ENCODE measurements around the gene DHRS7C.

The DHRS7C gene

DNA sequence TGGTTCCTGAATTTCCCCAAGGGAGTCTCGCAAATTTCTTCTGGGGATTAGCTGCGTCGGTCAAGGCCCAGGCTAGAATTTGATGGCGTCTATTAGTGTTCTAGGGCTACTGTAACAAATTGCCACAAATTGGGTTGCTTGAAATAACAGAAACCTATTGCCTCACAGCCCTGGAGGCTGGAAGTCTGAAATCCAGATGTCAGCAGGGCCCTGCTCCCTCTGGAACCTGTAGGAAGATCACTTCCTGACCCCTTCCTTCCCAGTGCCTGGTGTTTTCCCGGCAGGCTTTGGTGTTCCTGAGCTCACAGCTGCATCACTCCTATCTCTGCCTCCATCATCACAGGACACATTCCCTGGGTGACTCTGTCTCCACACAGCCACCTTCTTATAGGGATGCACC is 24.4 kb downstream of the DHRS7C start:
- no peak for DNase-seq (ENCODE audit: low spot score)

DNA sequence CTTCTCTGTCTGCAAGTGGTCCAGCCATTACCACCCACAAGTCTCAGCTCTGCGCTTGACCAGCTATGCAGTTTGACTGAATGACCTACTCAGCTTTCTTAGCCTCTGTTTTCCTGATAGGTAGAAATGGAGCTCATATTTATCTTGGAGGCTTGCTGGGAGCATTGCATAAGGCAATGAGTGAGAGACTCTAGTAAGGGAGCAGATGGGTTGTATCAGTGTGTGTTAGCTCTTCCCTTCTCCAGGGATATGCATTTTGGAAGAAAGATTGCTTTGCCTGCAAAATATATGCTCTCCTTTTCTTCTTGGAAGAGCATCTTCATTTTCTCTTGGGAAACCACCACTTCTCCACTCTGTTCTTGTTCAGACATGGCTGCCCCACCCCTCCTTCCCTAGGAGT is 26.1 kb downstream of the DHRS7C start:
- no peak for DNase-seq (ENCODE audit: low spot score)

DNA sequence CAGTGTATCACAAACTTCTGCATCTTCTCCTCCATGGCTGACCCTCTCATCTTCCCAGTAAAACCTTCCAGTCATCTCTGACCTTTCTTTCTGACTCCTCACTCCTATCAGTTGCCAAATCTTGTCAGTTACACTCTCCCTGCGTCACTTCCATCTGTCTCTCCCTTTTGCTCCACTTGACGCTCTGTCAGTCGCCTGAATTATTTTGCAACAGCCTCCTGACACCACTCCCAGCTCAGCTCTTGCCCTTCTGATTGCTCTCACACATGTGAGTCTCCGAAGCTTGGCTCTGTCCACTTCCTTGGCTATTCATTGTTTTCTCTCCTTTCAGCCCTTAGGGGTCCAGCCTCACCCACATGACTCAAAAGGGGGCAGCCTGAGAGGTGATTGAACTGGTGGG is 27.7 kb downstream of the DHRS7C start:
- no peak for DNase-seq (ENCODE audit: low spot score)

DNA sequence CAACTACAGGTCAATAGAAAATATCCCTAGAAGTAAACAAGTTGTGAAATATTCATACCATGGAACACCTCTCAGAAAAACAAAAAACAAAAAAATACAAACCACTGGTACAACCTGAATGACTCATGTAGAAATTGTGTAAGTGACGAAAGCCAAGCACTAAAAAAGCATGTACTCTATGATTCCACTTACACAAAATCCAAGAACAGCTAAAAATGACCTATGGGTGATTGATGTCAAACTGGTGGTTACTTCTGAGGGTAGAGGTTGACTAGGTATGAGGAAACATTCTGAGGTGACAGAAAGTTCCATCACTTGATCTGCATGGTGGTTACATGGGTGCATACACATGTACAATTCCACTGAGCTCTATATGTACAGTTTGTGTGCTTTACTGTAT is 31.1 kb downstream of the DHRS7C start:
- no peak for DNase-seq (ENCODE audit: low spot score)

DNA sequence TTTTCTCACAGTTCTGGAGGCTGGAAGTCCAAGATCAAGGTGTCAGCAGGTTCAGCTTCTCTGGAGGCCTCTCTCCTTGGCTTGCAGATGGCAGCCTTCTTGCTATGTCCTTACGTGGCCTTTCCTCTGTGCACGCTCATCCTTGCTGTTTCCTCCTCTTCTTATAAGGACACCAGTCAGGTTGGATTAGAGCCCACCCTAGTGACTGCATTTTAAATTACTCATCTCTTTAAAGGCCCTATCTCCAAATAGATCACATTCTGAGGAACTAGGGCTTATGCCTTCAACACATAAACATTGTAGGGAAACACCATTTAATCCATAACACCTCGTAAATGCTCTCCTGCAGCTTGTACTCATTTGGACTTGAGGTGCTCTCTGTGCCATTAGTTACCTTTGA is 36.3 kb downstream of the DHRS7C start:
- peak; percentile 4 for DNase-seq (ENCODE audit: low spot score)

DNA sequence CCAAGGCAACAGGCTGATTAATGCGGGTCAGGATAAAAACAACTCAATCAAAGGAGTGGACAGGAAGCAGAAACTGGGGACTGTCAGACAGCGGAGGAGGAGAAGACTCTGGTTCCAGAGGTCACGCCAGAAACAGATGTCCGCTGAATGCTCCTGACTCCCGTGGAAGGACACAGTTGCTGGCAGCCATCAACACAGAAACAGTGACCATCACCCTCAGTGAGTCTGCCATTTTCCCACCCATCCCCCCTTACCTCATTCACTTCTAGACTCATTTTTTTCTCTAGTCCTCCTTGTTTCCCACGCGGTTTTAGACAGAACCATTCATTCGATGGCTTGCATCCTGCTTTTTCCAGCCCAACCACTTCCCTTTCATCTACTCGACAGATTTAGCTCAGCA is 40.9 kb downstream of the DHRS7C start:
- no peak for DNase-seq (ENCODE audit: low spot score)

DNA sequence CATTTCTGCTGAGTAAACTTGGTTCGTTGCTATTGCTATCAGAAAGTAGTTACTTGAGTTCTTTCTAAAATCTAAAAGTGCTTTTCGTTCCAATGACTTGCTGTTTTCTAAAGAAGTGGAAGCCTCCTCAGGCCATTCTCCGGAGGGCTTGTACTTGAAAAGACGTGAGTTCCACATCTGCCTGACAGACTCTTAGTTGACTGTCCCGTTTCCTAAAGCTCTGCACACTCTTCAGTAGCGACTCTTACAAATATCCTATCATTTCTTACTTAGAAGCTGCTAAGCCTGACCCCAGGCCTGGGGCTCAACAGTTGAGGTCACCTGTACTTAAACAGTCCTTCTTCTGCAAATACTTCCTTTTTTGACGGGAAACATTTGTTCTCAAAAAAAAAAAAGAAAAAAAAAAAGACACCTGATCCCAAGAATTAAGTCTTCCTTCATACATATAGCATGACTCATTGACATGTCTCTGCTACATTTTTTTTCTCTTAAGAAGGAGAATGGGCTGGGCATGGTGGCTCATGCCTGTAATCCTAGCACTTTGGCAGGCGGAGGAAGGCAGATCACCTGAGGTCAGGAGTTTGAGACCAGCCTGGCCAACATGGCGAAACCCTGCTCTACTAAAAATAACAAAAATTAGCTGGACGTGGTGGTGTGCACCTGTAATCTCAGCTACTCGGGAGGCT is 61.5 kb downstream of the DHRS7C start:
- peak; percentile 13 for DNase-seq (ENCODE audit: low spot score)

DNA sequence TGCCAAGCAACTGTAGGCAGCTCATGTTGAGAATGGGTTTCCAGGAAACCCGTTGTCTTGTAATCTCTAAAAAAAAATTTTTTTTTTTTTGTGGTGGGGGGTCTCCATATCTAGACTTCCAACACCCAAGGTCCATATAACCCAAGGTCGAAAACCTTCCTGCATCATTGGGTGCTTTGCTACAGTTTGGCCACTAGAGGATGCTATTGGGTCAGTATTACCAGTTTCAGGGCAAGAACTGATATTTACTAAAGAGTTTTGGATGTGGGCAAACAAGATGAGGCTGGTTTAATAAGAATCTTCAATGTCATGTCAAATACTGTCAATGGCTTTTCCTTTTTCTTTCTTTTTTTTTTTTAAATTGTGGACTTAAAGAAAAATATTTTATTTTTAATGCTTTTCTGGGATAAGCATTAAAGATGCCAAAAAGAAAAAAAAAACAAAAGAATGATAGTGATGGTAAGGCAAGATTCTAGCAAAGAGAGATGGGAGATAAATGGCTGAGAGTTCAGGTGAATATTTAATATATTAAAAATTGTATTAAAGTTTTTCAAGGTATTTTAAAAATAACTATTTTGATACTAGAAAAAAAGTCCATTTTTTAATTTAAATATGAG is 62.2 kb downstream of the DHRS7C start:
- DNase-seq (ENCODE audit: low spot score), result peak; percentile 58

DNA sequence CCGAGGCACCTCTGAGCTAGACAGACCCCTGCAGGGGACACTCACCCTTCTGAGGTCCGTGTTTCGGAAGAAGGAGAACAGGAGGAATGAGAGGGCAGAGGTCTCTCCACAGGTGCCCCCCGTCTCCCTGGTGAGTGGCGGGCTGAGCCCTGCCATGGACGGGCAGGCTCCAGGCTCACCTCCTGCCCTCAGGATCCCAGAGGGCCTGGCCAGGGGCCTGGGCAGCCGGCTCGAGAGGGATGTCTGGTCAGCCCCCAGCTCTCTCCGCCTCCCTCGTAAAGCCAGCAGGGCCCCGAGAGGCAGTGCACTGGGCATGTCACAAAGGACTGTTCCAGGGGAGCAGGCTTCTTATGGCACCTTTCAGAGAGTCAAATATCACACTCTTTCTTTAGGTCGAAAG is 62.8 kb downstream of the DHRS7C start:
- no peak for DNase-seq (ENCODE audit: low spot score)

DNA sequence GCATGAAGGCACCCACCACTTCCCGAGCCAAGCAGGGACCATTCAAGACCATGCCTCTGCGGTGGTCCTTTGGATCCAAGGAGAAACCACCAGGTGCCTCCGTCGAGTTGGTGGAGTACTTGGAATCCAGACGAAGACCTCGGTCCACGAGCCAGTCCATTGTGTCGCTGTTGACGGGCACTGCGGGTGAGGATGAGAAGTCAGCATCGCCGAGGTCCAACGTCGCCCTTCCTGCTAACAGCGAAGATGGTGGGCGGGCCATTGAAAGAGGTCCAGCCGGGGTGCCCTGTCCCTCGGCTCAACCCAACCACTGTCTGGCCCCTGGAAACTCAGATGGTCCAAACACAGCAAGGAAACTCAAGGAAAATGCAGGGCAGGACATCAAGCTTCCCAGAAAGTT is 63.4 kb downstream of the DHRS7C start:
- no peak for DNase-seq (ENCODE audit: low spot score)

DNA sequence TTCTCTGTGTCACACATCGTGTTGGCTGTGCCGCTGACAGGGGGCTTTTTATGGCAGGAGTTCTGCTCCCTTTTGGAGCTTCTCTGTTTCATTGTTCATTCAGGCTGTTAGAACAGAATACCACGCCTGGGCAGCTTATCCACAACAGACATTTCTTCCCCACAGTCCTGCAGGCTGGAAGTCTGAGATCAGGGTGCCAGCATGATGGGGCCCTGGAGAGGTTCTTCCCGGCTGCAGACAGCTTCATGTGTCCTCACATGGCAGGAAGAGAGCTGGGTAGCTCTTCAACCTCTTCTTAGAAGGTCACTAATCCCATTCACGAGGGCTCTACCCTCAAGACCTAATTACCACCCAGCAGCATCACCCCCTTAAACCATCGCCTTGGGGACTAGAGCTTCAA is 65.1 kb downstream of the DHRS7C start:
- DNase-seq (ENCODE audit: low spot score), result no peak

DNA sequence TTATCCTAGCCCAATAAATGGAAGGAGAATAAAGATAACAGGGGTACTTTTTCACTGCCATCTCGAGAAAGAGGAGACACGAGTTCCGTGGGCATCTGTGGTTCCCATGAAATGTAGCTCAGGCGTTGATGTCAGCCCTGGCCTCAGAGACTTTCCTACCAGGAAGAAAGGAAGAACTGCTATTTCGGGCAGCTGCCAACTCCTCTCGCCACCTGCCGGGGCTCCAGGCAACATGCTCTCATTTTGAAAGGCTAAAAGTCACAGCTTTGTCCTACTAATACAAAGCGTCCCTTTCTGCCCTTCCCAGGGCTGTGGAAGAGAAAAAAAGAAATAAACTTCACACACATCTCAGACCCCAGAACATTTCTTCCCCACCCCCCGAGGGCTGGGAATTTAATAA is 65.8 kb downstream of the DHRS7C start:
- no peak for DNase-seq (ENCODE audit: low spot score)

All from LoVo (cell line).